DMS153 treated with DMSO at 0.1 percent for 48 hours (cell line): Measurements from ENCODE around the gene CORO1C.

ENCODE experiments used
- DNase-seq: peaks from one replicate; lab custom pipeline; 2025; ENCODE audit not compliant: unreplicated experiment; lab: John Stamatoyannopoulos, UW

CORO1C gene

GRCh38 chr12:108727868-108728735 lies 3.2 kb downstream of the CORO1C start:
- DNase-seq = no peak

- no peak for DNase-seq
Observed at GRCh38 chr12:108727161-108727560, 4.2 kb downstream of the CORO1C start.

- DNase-seq = no peak
Observed at GRCh38 chr12:108724890-108725151, 6.5 kb downstream of the CORO1C start.

GRCh38 chr12:108724054-108724889 lies 7.0 kb downstream of the CORO1C start:
- DNase-seq = no peak

GRCh38 chr12:108722992-108723766 lies 8.1 kb downstream of the CORO1C start:
- DNase-seq = no peak

- no peak for DNase-seq
Observed at GRCh38 chr12:108722463-108722862, 8.9 kb downstream of the CORO1C start.

- no peak for DNase-seq
Observed at GRCh38 chr12:108721824-108722223, 9.5 kb downstream of the CORO1C start.

GRCh38 chr12:108720757-108721514 lies 10.4 kb downstream of the CORO1C start:
- no peak for DNase-seq

GRCh38 chr12:108717243-108717642 lies 14.1 kb downstream of the CORO1C start:
- DNase-seq = no peak

GRCh38 chr12:108714866-108715265 lies 16.5 kb downstream of the CORO1C start:
- no peak for DNase-seq

GRCh38 chr12:108713471-108713870 lies 17.8 kb downstream of the CORO1C start:
- no peak for DNase-seq

GRCh38 chr12:108712925-108713203 lies 18.5 kb downstream of the CORO1C start:
- DNase-seq = no peak

GRCh38 chr12:108712165-108712924 lies 19.0 kb downstream of the CORO1C start:
- no peak for DNase-seq

GRCh38 chr12:108711489-108712164 lies 19.7 kb downstream of the CORO1C start:
- no peak for DNase-seq

GRCh38 chr12:108709697-108710096 lies 21.6 kb downstream of the CORO1C start:
- no peak for DNase-seq

GRCh38 chr12:108704527-108704926 lies 26.8 kb downstream of the CORO1C start:
- DNase-seq = no peak

GRCh38 chr12:108702595-108703320 lies 28.6 kb downstream of the CORO1C start:
- DNase-seq = no peak

- no peak for DNase-seq
Observed at GRCh38 chr12:108701779-108702441, 29.4 kb downstream of the CORO1C start.
